Endothelial cell of umbilical vein (primary cell): ENCODE data around the gene CASKIN1. TPM values are rescaled to one million over a fixed set of nuclear protein-coding genes. Genes with fewer than 3 reads are reported as not detected.

Experiments used
- BruUV-seq: library from RNA; stranded (reverse); fragments of 400-500 nt; replicated peaks from 2 replicates; lab custom pipeline; 2021; lab: Mats Ljungman, UMichigan
- CTCF ChIA-PET: fragments of 300-600, 350-600 bp; sonication (Branson Sonifier 250); formaldehyde crosslinking; loops from one replicate; lab custom pipeline; 2021; ENCODE audit warnings: antibody characterized with exemption, inconsistent platforms; lab: Charles Lee
- POLR2A ChIA-PET: fragments of 300-600, 350-600 bp; sonication (Branson Sonifier 250); formaldehyde crosslinking; loops from one replicate; lab custom pipeline; 2021; ENCODE audit warnings: antibody characterized with exemption, inconsistent platforms; lab: Charles Lee
- DNase-seq: peaks from one replicate; pipeline ENCODE4 v3.0.0-alpha.2; 2011; ENCODE audit warnings: low read depth, low spot score
- FAIRE-seq: peaks from 2 replicates; lab custom pipeline; 2011; peaks lifted over from hg19 to GRCh38; lab: Jason Lieb, UNC
- H2AFZ ChIP-seq: 2 replicates; pipeline ENCODE4 v1.6.0; 2012; ENCODE audit warnings: low read depth, low read length, control low read depth, inconsistent platforms
- H3K27ac ChIP-seq: 2 replicates; pipeline ENCODE4 v1.5.1; 2011; ENCODE audit warnings: low read depth, mild to moderate bottlenecking, control low read depth, low read length, moderate library complexity; ENCODE audit not compliant: insufficient read depth
- H3K27me3 ChIP-seq, 2 experiments: 2 replicates each; pipeline versions ENCODE4 v1.6.0 to v1.6.1; 2011; ENCODE audit warnings: low read length in 2 of 2, mixed read lengths in 1 of 2; ENCODE audit not compliant: control insufficient read depth in 2 of 2, insufficient read depth in 2 of 2
- H3K36me3 ChIP-seq, 2 experiments: 2 replicates in 1 of 2; 3 replicates in 1 of 2; pipeline ENCODE4 v1.5.1; 2011; ENCODE audit warnings: low read length in 2 of 2, mild to moderate bottlenecking in 1 of 2, moderate library complexity in 1 of 2; ENCODE audit not compliant: control insufficient read depth in 2 of 2, insufficient read depth in 2 of 2; ENCODE audit errors: extremely low read depth in 1 of 2
- H3K4me1 ChIP-seq: 3 replicates; pipeline ENCODE4 v1.5.1; 2011; ENCODE audit warnings: mild to moderate bottlenecking, low read length; ENCODE audit not compliant: control insufficient read depth, insufficient read depth; ENCODE audit errors: extremely low read depth
- H3K4me2 ChIP-seq: 2 replicates; pipeline ENCODE4 v1.6.1; 2011; ENCODE audit warnings: low read length, control low read depth, mixed read lengths; ENCODE audit not compliant: insufficient read depth
- H3K4me3 ChIP-seq, 3 experiments: fragments of 200-600 bp in 1 of 3; sonication (generic), shearing (Covaris generic) in 1 of 3; replicated peaks in 1 of 3; 2 replicates each; pipeline ENCODE4 v1.5.1; 2011 to 2016; ENCODE audit warnings: control low read depth in 3 of 3, low read length in 3 of 3, mild to moderate bottlenecking in 2 of 3, inconsistent platforms in 1 of 3, low read depth in 1 of 3, moderate library complexity in 1 of 3; ENCODE audit not compliant: insufficient read depth in 1 of 3
- H3K79me2 ChIP-seq: 2 replicates; pipeline ENCODE4 v1.6.0; 2012; ENCODE audit warnings: low read length, inconsistent platforms; ENCODE audit not compliant: control insufficient read depth, insufficient read depth
- H3K9ac ChIP-seq: replicated peaks from 2 replicates; pipeline ENCODE3; 2011; ENCODE audit warnings: low read length, control low read depth; ENCODE audit not compliant: insufficient read depth; ENCODE audit errors: extremely low read depth
- H3K9me1 ChIP-seq: replicated peaks from 3 replicates; pipeline ENCODE4 v1.6.0; 2011; ENCODE audit warnings: mild to moderate bottlenecking, low read length; ENCODE audit not compliant: control insufficient read depth, insufficient read depth; ENCODE audit errors: extremely low read depth
- H3K9me3 ChIP-seq: replicated peaks from 2 replicates; pipeline ENCODE4 v1.5.1; 2012; ENCODE audit warnings: low read length, inconsistent platforms; ENCODE audit not compliant: control insufficient read depth, insufficient read depth
- H4K20me1 ChIP-seq: replicated peaks from 2 replicates; pipeline ENCODE3; 2011; ENCODE audit warnings: mild to moderate bottlenecking, low read length; ENCODE audit not compliant: control insufficient read depth, insufficient read depth; ENCODE audit errors: extremely low read depth
- CTCF ChIP-seq, 2 donors: IDR thresholded peaks; 1 replicate in 1 of 2; 2 replicates in 1 of 2; pipeline ENCODE4 v1.5.1; 2011; ENCODE audit warnings: low read length in 2 of 2, mild to moderate bottlenecking in 2 of 2, moderate library complexity in 2 of 2, control low read depth in 1 of 2, inconsistent platforms in 1 of 2, low read depth in 1 of 2; ENCODE audit not compliant: insufficient read depth in 1 of 2; ENCODE audit errors: extremely low read depth in 1 of 2
- EZH2 ChIP-seq: IDR thresholded peaks from 2 replicates; pipeline ENCODE4 v1.6.1; 2012; ENCODE audit warnings: borderline replicate concordance, low read depth, mild to moderate bottlenecking, moderate library complexity, low read length, inconsistent platforms; ENCODE audit not compliant: severe bottlenecking
- FOS ChIP-seq: IDR thresholded peaks from 2 replicates; pipeline ENCODE4 v1.6.1; 2011; ENCODE audit warnings: mild to moderate bottlenecking, low read length, moderate library complexity, borderline replicate concordance; ENCODE audit not compliant: insufficient read depth
- GATA2 ChIP-seq: IDR thresholded peaks from 2 replicates; pipeline ENCODE4 v1.7.0; 2011; ENCODE audit warnings: low read depth, mild to moderate bottlenecking, moderate library complexity, mixed read lengths, low read length; ENCODE audit not compliant: insufficient read length, insufficient read depth
- JUN ChIP-seq: IDR thresholded peaks from 2 replicates; pipeline ENCODE4 v1.6.1; 2011; ENCODE audit warnings: borderline replicate concordance, low read depth; ENCODE audit not compliant: insufficient read length, insufficient read depth
- MAX ChIP-seq: IDR thresholded peaks from 2 replicates; pipeline ENCODE4 v1.6.1; 2011; ENCODE audit not compliant: insufficient read depth, insufficient read length
- MYC ChIP-seq: IDR thresholded peaks from one replicate; pipeline ENCODE4 v1.6.1; 2011; ENCODE audit warnings: mild to moderate bottlenecking, low read depth, low read length
- POLR2A ChIP-seq: IDR thresholded peaks from 2 replicates; pipeline ENCODE4 v1.6.1; 2012; ENCODE audit warnings: low read depth, mild to moderate bottlenecking, control low read depth, low read length
- POLR2AphosphoS5 ChIP-seq: IDR thresholded peaks from 2 replicates; pipeline ENCODE4 v1.6.1; 2012; ENCODE audit warnings: low read depth, mild to moderate bottlenecking, control low read depth, low read length, moderate library complexity; ENCODE audit not compliant: insufficient read depth
- dilution Hi-C: fragments of 300-500 bp; cut with MboI; formaldehyde crosslinking; loops from one replicate; pipeline ENCODE4 v1.15.0; 2019; ENCODE audit warnings: low sequenced_read_pairs; ENCODE audit not compliant: extremely low pct_ligation_motif_present
- intact Hi-C: fragments of 100-400 bp; cut with micrococcal nuclease; formaldehyde crosslinking; loops from one replicate; pipeline ENCODE4 v1.10.0; 2022
- polyA plus RNA-seq, 4 experiments: library from polyadenylated mRNA; depleted of rRNA in 3 of 4; stranded (reverse) in 3 of 4; unstranded in 1 of 4; fragments of >200 nt; gene quantifications; 2 replicates each; pipeline versions ENCODE4 v1.2.1 to v1.2.3, GENCODE V29; 2011 to 2012; ENCODE audit warnings: missing spikeins in 1 of 4
- total RNA-seq: library from RNA; stranded (reverse); gene quantifications from 2 replicates; pipeline ENCODE4 v1.2.3, GENCODE V29; 2021

The CASKIN1 gene
- total and polyA plus RNA-seq, 2 donors (not counting 3 experiments of a cell fraction or from before 2014, with no cell fraction given) = 0.11 to 0.58 TPM

- no peak for DNase-seq
- H3K79me2 ChIP-seq = peaks cover 31% of the 10 kb centered on the region
- H3K4me1 ChIP-seq = peaks cover 6% of the 10 kb centered on the region
- TF ChIP-seq POLR2AphosphoS5 (no peak), MYC (no peak), GATA2 (no peak), MAX (no peak), FOS (no peak), EZH2 (no peak), JUN (no peak), CTCF (IDR thresholded peaks at IDR 0.05; ENCODE audit: extremely low read depth in 1 of 2, insufficient read depth in 1 of 2, low read depth in 1 of 2, low read length in 2 of 2) (no peak), POLR2A (no peak)
- no peak overlapping the region for H3K4me2 ChIP-seq
- ChIA-PET CTCF (no interaction called here), POLR2A (no interaction called here)
- H3K4me3 ChIP-seq = no peak overlapping the region
- dilution Hi-C loops = no loop called here
- intact Hi-C loops = no loop called here
- H3K27ac ChIP-seq = no peak overlapping the region
- no TSS peak for BruUV-seq
- no peaks in the 10 kb centered on the region for H3K9me1 ChIP-seq
- H3K9ac ChIP-seq = no peak overlapping the region
- FAIRE-seq = no peak
- no peak overlapping the region for H2AFZ ChIP-seq
- H3K27me3 ChIP-seq = no peaks in the 10 kb centered on the region
- no peaks in the 10 kb centered on the region for H3K9me3 ChIP-seq
- H3K36me3 ChIP-seq = peaks cover 9 to 39% of the 10 kb centered on the region in 2 experiments
- no peaks in the 10 kb centered on the region for H4K20me1 ChIP-seq
Observed at GRCh38 chr16:2229091-2229490, 32.7 kb upstream of the CASKIN1 start.
